Thyroid gland (tissue), 4 donors: Measurements from ENCODE around the gene STRIP1.

Experiments used
- CTCF ChIP-seq, 6 experiments: fragments of 200-600 bp in 3 of 6; fragments of 450-650 bp in 3 of 6; sonication (generic) in 3 of 6; IDR thresholded peaks; one replicate each; pipeline ENCODE4 v1.5.1; 2016 to 2019; ENCODE audit warnings: antibody characterized with exemption in 6 of 6, mild to moderate bottlenecking in 2 of 6, inconsistent platforms in 1 of 6, moderate library complexity in 1 of 6
- POLR2A ChIP-seq, 2 donors: fragments of 450-650 bp; IDR thresholded peaks; one replicate each; pipeline ENCODE4 v1.6.1; 2017; ENCODE audit warnings: antibody characterized with exemption in 2 of 2, mild to moderate bottlenecking in 2 of 2, moderate library complexity in 1 of 2

GRCh38 chr1:109988349-109988914 lies 46.0 kb upstream of the STRIP1 start:
- TF ChIP-seq CTCF (IDR thresholded peaks at IDR 0.05): no peak
- TF ChIP-seq POLR2A (IDR thresholded peaks at IDR 0.05): no peak
